Mesenchymal stem cell (in vitro differentiated cells and primary cell): Measurements from ENCODE around the gene CDKN3.

Source experiments
- DNase-seq: peaks from one replicate; pipeline ENCODE4 v3.0.0-alpha.2; 2013
- H2AFZ ChIP-seq: one replicate; pipeline ENCODE4 v1.6.1; 2013; ENCODE audit warnings: low read depth, mild to moderate bottlenecking, control low read depth, inconsistent platforms, low read length, moderate library complexity
- H2AK5ac ChIP-seq: 2 replicates; pipeline ENCODE4 v1.6.1; 2013; ENCODE audit warnings: low read length, moderate library complexity, mild to moderate bottlenecking, inconsistent platforms; ENCODE audit not compliant: severe bottlenecking
- H2BK120ac ChIP-seq: one replicate; pipeline ENCODE4 v1.6.1; 2013; ENCODE audit warnings: low read depth, mild to moderate bottlenecking, inconsistent platforms, low read length, moderate library complexity
- H2BK12ac ChIP-seq, 2 experiments: one replicate each; pipeline ENCODE4 v1.6.1; 2013; ENCODE audit warnings: inconsistent platforms in 2 of 2, low read length in 2 of 2, mild to moderate bottlenecking in 2 of 2, moderate library complexity in 2 of 2, control low read depth in 1 of 2
- H2BK15ac ChIP-seq: one replicate; pipeline ENCODE4 v1.6.1; 2013; ENCODE audit warnings: mild to moderate bottlenecking, low read depth, inconsistent platforms; ENCODE audit not compliant: poor library complexity, severe bottlenecking
- H2BK5ac ChIP-seq: 2 replicates; pipeline ENCODE4 v1.6.1; 2013; ENCODE audit warnings: low read depth, mild to moderate bottlenecking, low read length, control low read depth, inconsistent platforms; ENCODE audit not compliant: poor library complexity, severe bottlenecking
- H3K14ac ChIP-seq, 2 experiments: one replicate each; pipeline ENCODE4 v1.6.1; 2013; ENCODE audit warnings: inconsistent platforms in 2 of 2, low read length in 2 of 2, control low read depth in 1 of 2, mild to moderate bottlenecking in 1 of 2, moderate library complexity in 1 of 2
- H3K18ac ChIP-seq, 2 experiments: one replicate each; pipeline ENCODE4 v1.6.1; 2013; ENCODE audit warnings: inconsistent platforms in 2 of 2, low read length in 2 of 2, control low read depth in 1 of 2, low read depth in 1 of 2, mild to moderate bottlenecking in 1 of 2
- H3K23ac ChIP-seq, 2 experiments: one replicate each; pipeline ENCODE4 v1.6.1; 2013; ENCODE audit warnings: inconsistent platforms in 2 of 2, low read length in 2 of 2, mild to moderate bottlenecking in 2 of 2, moderate library complexity in 2 of 2, control low read depth in 1 of 2
- H3K27ac ChIP-seq: 2 replicates; pipeline ENCODE4 v1.5.1; 2013; ENCODE audit warnings: mild to moderate bottlenecking, moderate library complexity, low read length, control low read depth, inconsistent platforms; ENCODE audit not compliant: poor library complexity, severe bottlenecking
- H3K27me3 ChIP-seq, 2 experiments: 2 replicates each; pipeline versions ENCODE4 v1.6.1 to v1.7.0; 2013; ENCODE audit warnings: low read length in 2 of 2, mild to moderate bottlenecking in 2 of 2, moderate library complexity in 2 of 2, control low read depth in 1 of 2, inconsistent platforms in 1 of 2; ENCODE audit not compliant: control insufficient read depth in 1 of 2, insufficient read depth in 1 of 2
- H3K36me3 ChIP-seq, 2 experiments: 2 replicates each; pipeline versions ENCODE4 v1.6.1 to v1.7.0; 2013; ENCODE audit warnings: low read length in 2 of 2, control low read depth in 1 of 2, inconsistent platforms in 1 of 2, low read depth in 1 of 2, mild to moderate bottlenecking in 1 of 2; ENCODE audit not compliant: insufficient read depth in 2 of 2, control insufficient read depth in 1 of 2
- H3K4ac ChIP-seq, 2 experiments: one replicate each; pipeline ENCODE4 v1.6.1; 2013; ENCODE audit warnings: inconsistent platforms in 2 of 2, low read length in 2 of 2, mild to moderate bottlenecking in 2 of 2, moderate library complexity in 2 of 2, control low read depth in 1 of 2, low read depth in 1 of 2
- H3K4me1 ChIP-seq: 2 replicates; pipeline ENCODE4 v1.6.1; 2013; ENCODE audit warnings: low read depth, low read length, control low read depth; ENCODE audit not compliant: control insufficient read depth, insufficient read depth
- H3K4me2 ChIP-seq: 2 replicates; pipeline ENCODE4 v1.6.1; 2013; ENCODE audit warnings: low read length, mild to moderate bottlenecking, inconsistent platforms; ENCODE audit not compliant: poor library complexity, severe bottlenecking
- H3K4me3 ChIP-seq, 2 experiments: 2 replicates each; pipeline versions ENCODE4 v1.5.1 to v1.7.0; 2013; ENCODE audit warnings: low read length in 2 of 2, mild to moderate bottlenecking in 2 of 2, control low read depth in 1 of 2, low read depth in 1 of 2; ENCODE audit not compliant: insufficient read depth in 1 of 2
- H3K79me1 ChIP-seq: replicated peaks from 2 replicates; pipeline ENCODE4 v1.6.1; 2013; ENCODE audit warnings: mild to moderate bottlenecking, control low read depth, low read length, inconsistent platforms; ENCODE audit not compliant: poor library complexity, severe bottlenecking
- H3K9ac ChIP-seq: 2 replicates; pipeline ENCODE4 v1.7.0; 2013; ENCODE audit warnings: mild to moderate bottlenecking, low read length, moderate library complexity
- H3K9me3 ChIP-seq: 2 replicates; pipeline ENCODE4 v1.7.0; 2013; ENCODE audit warnings: mild to moderate bottlenecking, low read length; ENCODE audit not compliant: control insufficient read depth
- H4K8ac ChIP-seq: one replicate; pipeline ENCODE4 v1.6.1; 2013; ENCODE audit warnings: inconsistent platforms, mild to moderate bottlenecking, low read length, moderate library complexity
- H4K91ac ChIP-seq: one replicate; pipeline ENCODE4 v1.6.1; 2013; ENCODE audit warnings: mild to moderate bottlenecking, low read length, inconsistent platforms
- WGBS: methylation state at CpG from one replicate; pipeline ENCODE4 v1.1.7; 2013; ENCODE audit warnings: mixed read lengths; 5-methylcytosine and 5-hydroxymethylcytosine counted together

Gene CDKN3

GRCh38 chr14:54424479-54424901 lies 27.7 kb downstream of the CDKN3 start:
- Histone ChIP-seq H2BK12ac (no peak overlapping the region), H3K27ac (no peak overlapping the region), H3K4me3 (no peak overlapping the region), H3K36me3 (peaks cover 6 to 63% of the 10 kb centered on the region in 2 experiments), H3K79me1 (peaks cover 6% of the 10 kb centered on the region), H2BK5ac (no peak overlapping the region), H3K4ac (no peak overlapping the region), H3K4me2 (no peak overlapping the region), H2AFZ (no peak overlapping the region), H3K23ac (no peak overlapping the region), H2BK120ac (no peak overlapping the region), H3K9ac (no peak overlapping the region), H3K18ac (no peak overlapping the region), H3K27me3 (no peaks in the 10 kb centered on the region), H2AK5ac (no peak overlapping the region), H3K14ac (no peak overlapping the region), H3K9me3 (no peaks in the 10 kb centered on the region), H4K8ac (no peak overlapping the region), H3K4me1 (no peaks in the 10 kb centered on the region), H4K91ac (no peak overlapping the region), H2BK15ac (no peak overlapping the region)
- no peak for DNase-seq
- 100% methylated on average over 2 of the region's 4 CpGs for WGBS

- H3K4ac ChIP-seq: no peak overlapping the region
- no peak overlapping the region for H2BK12ac ChIP-seq
- H3K79me1 ChIP-seq: peaks cover 8% of the 10 kb centered on the region
- H3K4me3 ChIP-seq: no peak overlapping the region
- H3K27ac ChIP-seq: no peak overlapping the region
- H2AK5ac ChIP-seq: no peak overlapping the region
- H2BK120ac ChIP-seq: no peak overlapping the region
- no peak overlapping the region for H2BK5ac ChIP-seq
- H3K14ac ChIP-seq: no peak overlapping the region
- H3K23ac ChIP-seq: no peak overlapping the region
- H3K18ac ChIP-seq: no peak overlapping the region
- DNase-seq: peak; percentile 25
- no peak overlapping the region for H3K9ac ChIP-seq
- H3K27me3 ChIP-seq: no peaks in the 10 kb centered on the region
- H3K4me2 ChIP-seq: no peak overlapping the region
- no peak overlapping the region for H4K91ac ChIP-seq
- H3K36me3 ChIP-seq: peaks cover 8 to 69% of the 10 kb centered on the region in 2 experiments
- H2AFZ ChIP-seq: no peak overlapping the region
- WGBS: 100% methylated on average over 1 of the region's 2 CpGs
- H3K4me1 ChIP-seq: no peaks in the 10 kb centered on the region
- no peak overlapping the region for H2BK15ac ChIP-seq
- no peaks in the 10 kb centered on the region for H3K9me3 ChIP-seq
- no peak overlapping the region for H4K8ac ChIP-seq
These were observed 28.3 kb downstream of the CDKN3 start for GRCh38 chr14:54425068-54425467.

DNA sequence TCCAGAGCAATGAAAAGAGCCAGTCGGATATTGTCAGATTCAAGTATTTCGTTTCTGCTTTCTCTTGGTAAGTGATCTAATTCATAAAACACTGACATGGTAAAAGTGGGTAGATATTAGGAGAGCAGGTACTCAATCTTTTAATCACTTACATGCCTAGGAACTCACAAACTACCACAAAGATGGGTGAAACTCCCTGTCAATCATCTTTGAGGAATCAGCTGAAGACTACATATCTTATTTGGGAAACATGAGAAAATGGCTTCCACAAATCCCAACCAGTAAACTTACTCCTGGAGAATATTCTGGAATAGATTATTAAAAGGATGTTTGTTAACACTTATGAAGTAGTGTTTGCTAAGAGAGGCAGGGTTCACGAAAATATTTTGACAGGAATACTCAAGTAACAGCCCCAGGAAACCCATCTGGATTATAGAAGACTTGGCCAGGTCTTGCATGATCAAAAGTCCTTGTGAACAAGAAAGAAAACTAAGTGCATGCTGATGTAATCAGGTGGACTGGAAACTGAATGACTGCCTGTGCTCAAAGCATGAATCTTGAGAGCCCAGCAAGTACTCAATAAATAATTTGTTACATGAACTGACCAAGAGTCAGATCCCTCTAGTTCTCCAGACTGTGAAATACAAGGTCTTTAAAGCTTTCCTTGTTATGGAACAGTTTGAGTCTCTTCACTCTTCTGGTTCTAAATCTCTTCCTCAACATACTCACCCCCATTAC lies 28.9 kb downstream of the CDKN3 start:
- Histone ChIP-seq H4K91ac (no peak overlapping the region), H4K8ac (no peak overlapping the region), H3K4me2 (no peak overlapping the region), H2AK5ac (no peak overlapping the region), H2AFZ (no peak overlapping the region), H2BK5ac (no peak overlapping the region), H3K79me1 (peaks cover 8% of the 10 kb centered on the region), H3K27me3 (no peaks in the 10 kb centered on the region), H3K4me3 (no peak overlapping the region), H3K18ac (no peak overlapping the region), H3K4me1 (no peaks in the 10 kb centered on the region), H3K14ac (no peak overlapping the region), H3K4ac (no peak overlapping the region), H3K27ac (no peak overlapping the region), H3K9ac (no peak overlapping the region), H3K9me3 (no peaks in the 10 kb centered on the region), H2BK12ac (no peak overlapping the region), H2BK120ac (no peak overlapping the region), H3K36me3 (peaks cover 9 to 75% of the 10 kb centered on the region in 2 experiments), H2BK15ac (no peak overlapping the region), H3K23ac (no peak overlapping the region)
- 100% methylated on average over 3 of the region's 3 CpGs for WGBS
- no peak for DNase-seq

DNA sequence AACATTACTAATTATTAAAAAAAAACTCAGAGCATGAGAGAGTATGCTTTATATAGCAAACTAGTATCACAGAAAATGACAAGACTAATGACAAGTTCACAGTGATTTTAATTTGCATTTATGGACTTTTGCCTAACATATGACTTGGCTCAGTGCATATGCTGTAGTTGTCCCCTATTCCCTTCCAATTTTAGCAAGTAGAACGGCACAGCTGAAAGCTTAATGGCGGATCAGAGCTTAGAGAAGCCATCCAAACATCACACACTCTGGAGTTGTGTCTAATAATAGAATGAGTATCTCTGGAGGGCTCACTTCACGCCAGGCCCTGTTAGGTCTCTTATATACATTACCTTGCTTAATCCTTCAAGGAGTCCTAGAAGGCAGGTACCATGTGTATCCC lies 31.1 kb downstream of the CDKN3 start:
- H4K91ac ChIP-seq: no peak overlapping the region
- no peak overlapping the region for H3K4me3 ChIP-seq
- H3K4me2 ChIP-seq: no peak overlapping the region
- H3K9me3 ChIP-seq: no peaks in the 10 kb centered on the region
- no peaks in the 10 kb centered on the region for H3K27me3 ChIP-seq
- no peak overlapping the region for H4K8ac ChIP-seq
- no peaks in the 10 kb centered on the region for H3K4me1 ChIP-seq
- H3K36me3 ChIP-seq: peaks cover 14 to 82% of the 10 kb centered on the region in 2 experiments
- H3K4ac ChIP-seq: no peak overlapping the region
- no peak overlapping the region for H2AK5ac ChIP-seq
- H3K14ac ChIP-seq: no peak overlapping the region
- no peak overlapping the region for H3K23ac ChIP-seq
- H2BK12ac ChIP-seq: no peak overlapping the region
- H2BK5ac ChIP-seq: no peak overlapping the region
- no peak for DNase-seq
- H3K79me1 ChIP-seq: peaks cover 16% of the 10 kb centered on the region
- WGBS: no CpG with 5 or more reads among the region's 3 CpGs
- no peak overlapping the region for H3K18ac ChIP-seq
- no peak overlapping the region for H2BK120ac ChIP-seq
- H2BK15ac ChIP-seq: no peak overlapping the region
- H2AFZ ChIP-seq: no peak overlapping the region
- no peak overlapping the region for H3K27ac ChIP-seq
- H3K9ac ChIP-seq: no peak overlapping the region
